Lower leg skin (tissue), 3 donors: ENCODE results near the gene IGF2.

Experiments used
- CTCF ChIP-seq, 3 donors: fragments of 450-650 bp; IDR thresholded peaks; one replicate each; pipeline ENCODE4 v1.5.1; 2016; ENCODE audit warnings: antibody characterized with exemption in 3 of 3, mild to moderate bottlenecking in 3 of 3, moderate library complexity in 2 of 3
- POLR2A ChIP-seq, 2 donors: fragments of 450-650 bp; IDR thresholded peaks; one replicate each; pipeline ENCODE4 v1.6.1; 2016 to 2017; ENCODE audit warnings: antibody characterized with exemption in 2 of 2, mild to moderate bottlenecking in 1 of 2, moderate library complexity in 1 of 2

GRCh38 chr11:2158296-2158737, 19.1 kb upstream of the IGF2 start:
- TF ChIP-seq CTCF (IDR thresholded peaks at IDR 0.05) (no peak), POLR2A (IDR thresholded peaks at IDR 0.05) (no peak)
